HEK293T (cell line): Measurements from ENCODE around the gene SUMF2.

Source experiments
- ARNT ChIP-seq: fragments of 450-650 bp; IDR thresholded peaks from 2 replicates; pipeline ENCODE4 v1.6.1; 2017; ENCODE audit warnings: mild to moderate bottlenecking
- BHLHE40 ChIP-seq: fragments of 450-650 bp; IDR thresholded peaks from 2 replicates; pipeline ENCODE4 v1.6.1; 2016; ENCODE audit warnings: mild to moderate bottlenecking, moderate library complexity, borderline replicate concordance
- CTBP1 ChIP-seq: fragments of 450-650 bp; IDR thresholded peaks from 2 replicates; pipeline ENCODE4 v1.6.1; 2016; ENCODE audit warnings: borderline replicate concordance
- ELF4 ChIP-seq: fragments of 450-650 bp; IDR thresholded peaks from 2 replicates; pipeline ENCODE4 v1.6.1; 2017; ENCODE audit warnings: antibody characterized with exemption
- FOXA1 ChIP-seq: fragments of 450-650 bp; IDR thresholded peaks from 2 replicates; pipeline ENCODE4 v1.6.1; 2016; ENCODE audit warnings: mild to moderate bottlenecking
- FOXK2 ChIP-seq: fragments of 450-650 bp; IDR thresholded peaks from 2 replicates; pipeline ENCODE4 v1.6.1; 2016; ENCODE audit warnings: mild to moderate bottlenecking
- HDGF ChIP-seq: fragments of 450-650 bp; IDR thresholded peaks from 2 replicates; pipeline ENCODE4 v1.6.1; 2017; ENCODE audit warnings: antibody characterized with exemption, borderline replicate concordance
- LEF1 ChIP-seq: fragments of 450-650 bp; IDR thresholded peaks from 2 replicates; pipeline ENCODE4 v1.6.1; 2017; ENCODE audit warnings: mild to moderate bottlenecking, borderline replicate concordance
- NFRKB ChIP-seq: fragments of 450-650 bp; IDR thresholded peaks from 2 replicates; pipeline ENCODE4 v1.6.1; 2016; ENCODE audit warnings: mild to moderate bottlenecking, moderate library complexity
- PKNOX1 ChIP-seq: fragments of 450-650 bp; IDR thresholded peaks from 2 replicates; pipeline ENCODE4 v1.6.1; 2016
- SP1 ChIP-seq: fragments of 450-650 bp; IDR thresholded peaks from 2 replicates; pipeline ENCODE4 v1.6.1; 2017
- TARDBP ChIP-seq: fragments of 450-650 bp; IDR thresholded peaks from 2 replicates; pipeline ENCODE4 v1.6.1; 2016
- ZNF384 ChIP-seq: fragments of 450-650 bp; IDR thresholded peaks from 2 replicates; pipeline ENCODE4 v1.6.1; 2016

- TF ChIP-seq ELF4 (no peak), PKNOX1 (no peak), FOXK2 (no peak), TARDBP (no peak), NFRKB (no peak), CTBP1 (no peak), HDGF (no peak), ZNF384 (no peak), LEF1 (no peak), BHLHE40 (no peak), SP1 (no peak), ARNT (no peak), FOXA1 (no peak)
Measured at GRCh38 chr7:56078196-56078595, 14.1 kb downstream of the SUMF2 start.
